Stimulated activated CD4-positive, alpha-beta T cell treated with anti-CD3 and anti-CD28 coated beads, Interleukin-15, amount 100 ng/mL, for 48 hours (primary cell): ENCODE results near the gene PMAIP1.
"Not testable (repeated sequence)": the region's sequence is repeated elsewhere in the genome, so short reads cannot be mapped to it uniquely, and the experiment has no call there.

ENCODE experiments used
- DNase-seq, 2 donors: peaks; one replicate each; pipeline ENCODE4 v3.0.0-alpha.2; 2020; ENCODE audit warnings: low read depth in 2 of 2

The PMAIP1 gene

GRCh38 chr18:59899298-59900221, at the start of gene PMAIP1:
Gene PMAIP1 (plus strand): TSS chr18:59899996. CDS start chr18:59900178, 182 bp downstream.
- peak; percentile 83 to 84 for DNase-seq

DNA sequence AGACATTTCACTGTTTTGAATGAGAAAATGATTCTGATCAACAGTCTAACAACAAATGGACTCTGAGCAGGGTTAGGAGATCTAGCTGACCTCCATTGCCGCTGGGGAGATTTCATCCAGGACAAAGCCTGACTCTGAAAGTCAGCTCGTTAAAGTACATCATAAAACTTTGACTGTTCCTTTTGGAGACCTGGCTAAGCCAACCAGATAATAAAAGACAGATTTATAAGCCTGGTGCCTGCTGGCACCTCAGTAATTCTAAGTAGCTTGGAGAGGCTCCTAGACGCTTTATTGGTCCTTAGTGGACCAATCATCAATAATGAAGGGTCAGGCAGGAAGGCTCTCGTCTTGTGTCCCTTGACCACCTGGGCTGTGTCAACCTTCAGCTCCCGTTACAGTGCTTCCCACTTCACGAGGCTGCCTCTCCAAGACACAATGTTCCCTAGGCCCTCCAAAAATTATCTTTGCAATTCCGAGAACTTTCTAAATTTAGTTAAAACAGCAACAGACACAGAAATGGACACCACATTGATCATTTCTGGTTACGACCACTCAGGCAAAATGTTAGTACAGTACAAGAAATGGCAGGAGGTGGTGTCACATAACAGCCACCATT, 47.9 kb upstream of the PMAIP1 start:
- no peak for DNase-seq

DNA sequence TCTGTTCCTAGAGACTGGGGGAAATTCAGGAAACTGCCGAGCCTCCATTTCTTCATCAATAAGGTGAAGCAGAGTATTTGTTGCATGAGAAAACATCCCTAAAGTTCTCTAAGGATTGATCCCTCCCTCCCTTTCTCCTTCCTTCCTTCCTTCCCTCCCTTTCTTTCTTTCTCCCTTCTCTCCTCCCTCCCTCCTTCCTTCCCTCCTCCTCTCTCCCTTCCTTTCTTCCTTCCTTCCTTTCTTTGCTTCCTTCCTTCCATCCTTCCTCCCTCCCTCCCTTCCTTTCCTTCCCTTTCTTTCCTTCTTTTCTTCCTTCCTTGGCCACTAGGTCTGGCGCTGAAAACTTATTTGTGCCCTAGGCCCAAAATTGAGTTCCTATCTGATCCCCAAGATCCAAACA, 47.2 kb upstream of the PMAIP1 start:
- no peak for DNase-seq

DNA sequence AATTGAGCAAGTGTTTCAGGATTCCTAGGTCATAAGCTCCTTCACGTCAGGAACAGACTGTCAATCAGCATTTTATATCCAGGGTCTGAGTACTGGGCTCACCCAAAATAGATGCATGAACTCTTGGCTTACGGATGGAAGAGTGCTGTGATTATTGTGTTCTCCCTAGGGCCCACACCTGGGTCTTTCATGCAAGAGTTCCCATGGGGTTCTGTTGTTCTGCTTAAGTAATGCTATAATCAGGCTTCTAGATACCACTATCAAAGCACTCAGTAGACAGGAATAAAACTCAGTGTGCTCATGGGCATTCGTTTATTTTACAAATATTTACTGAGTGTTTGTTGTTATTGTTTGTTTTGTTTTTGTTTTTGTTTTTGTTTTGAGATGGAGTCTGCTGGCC, 46.4 kb upstream of the PMAIP1 start:
- no peak for DNase-seq

GRCh38 chr18:59853988-59854387, 45.8 kb upstream of the PMAIP1 start:
- DNase-seq: not testable (repeated sequence)

- DNase-seq: no peak
Observed at GRCh38 chr18:59861009-59861408, 38.8 kb upstream of the PMAIP1 start.

GRCh38 chr18:59861963-59862819, 37.6 kb upstream of the PMAIP1 start:
- DNase-seq: no peak

DNA sequence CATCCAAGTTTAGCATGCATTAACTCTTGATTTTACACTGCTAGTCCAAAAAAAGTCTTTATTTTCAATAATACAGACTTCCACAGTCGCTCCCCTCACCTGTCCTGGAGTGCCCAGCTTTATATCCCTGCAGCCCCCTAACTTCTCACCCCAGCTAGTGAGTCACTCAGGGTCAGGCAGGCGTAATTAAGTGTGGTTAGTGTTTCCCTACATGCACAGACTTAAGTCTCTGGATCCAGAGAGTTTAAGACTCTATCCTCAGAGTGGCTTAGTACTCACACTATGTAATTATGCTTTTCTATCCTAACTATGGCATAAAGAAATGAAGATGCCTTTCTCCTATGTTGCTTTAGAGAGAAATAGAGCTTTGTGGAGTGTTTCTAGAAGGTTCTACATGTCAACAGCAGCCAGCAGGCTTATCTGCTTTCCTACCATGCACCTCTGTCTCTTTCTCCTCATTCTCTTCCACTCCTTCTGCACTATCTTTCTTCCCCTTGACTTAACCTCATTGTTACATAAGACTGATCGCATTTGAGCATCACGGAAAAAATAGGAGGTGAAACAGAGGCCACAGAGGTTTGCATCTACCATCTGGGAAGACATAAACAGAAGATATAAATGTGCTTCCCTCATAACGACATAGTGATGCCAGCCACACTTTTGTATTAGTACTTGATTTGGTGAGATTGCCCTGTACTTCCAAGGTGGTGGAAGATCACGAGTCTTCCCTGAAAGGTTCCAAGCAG, 34.4 kb upstream of the PMAIP1 start:
- no peak for DNase-seq

DNA sequence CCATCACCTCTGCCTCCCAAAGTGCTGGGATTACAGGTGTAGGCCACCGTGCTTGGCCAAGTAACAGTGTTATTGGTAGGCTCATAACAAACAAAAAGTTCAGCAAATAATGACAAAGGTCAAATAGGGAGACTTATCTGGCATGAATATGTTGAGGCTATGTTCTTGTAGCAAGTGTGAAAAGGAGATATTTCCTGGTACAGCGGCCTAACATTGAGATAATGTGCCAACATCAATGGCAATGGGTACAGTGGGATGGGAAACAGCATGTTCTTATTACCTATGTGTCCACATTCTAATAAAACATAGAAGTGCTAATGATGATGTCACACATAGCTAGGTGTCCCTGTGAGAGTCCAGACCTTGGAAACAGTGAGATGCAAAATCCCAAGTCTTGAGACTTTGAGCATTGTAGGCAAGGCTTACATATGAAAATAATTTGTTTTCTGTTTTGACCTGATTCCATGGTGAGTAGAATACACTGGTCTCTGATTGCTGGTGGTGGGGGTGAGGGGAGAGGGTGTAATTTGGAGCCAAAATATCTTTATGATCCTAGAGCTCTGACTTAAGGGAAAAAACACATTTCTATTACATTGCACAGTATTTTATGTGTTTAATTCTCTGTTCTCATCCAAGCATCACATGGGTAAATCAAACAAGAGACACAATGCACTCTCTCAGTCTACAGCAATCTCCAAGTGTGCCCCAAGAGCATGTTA, 33.1 kb upstream of the PMAIP1 start:
- no peak for DNase-seq

DNA sequence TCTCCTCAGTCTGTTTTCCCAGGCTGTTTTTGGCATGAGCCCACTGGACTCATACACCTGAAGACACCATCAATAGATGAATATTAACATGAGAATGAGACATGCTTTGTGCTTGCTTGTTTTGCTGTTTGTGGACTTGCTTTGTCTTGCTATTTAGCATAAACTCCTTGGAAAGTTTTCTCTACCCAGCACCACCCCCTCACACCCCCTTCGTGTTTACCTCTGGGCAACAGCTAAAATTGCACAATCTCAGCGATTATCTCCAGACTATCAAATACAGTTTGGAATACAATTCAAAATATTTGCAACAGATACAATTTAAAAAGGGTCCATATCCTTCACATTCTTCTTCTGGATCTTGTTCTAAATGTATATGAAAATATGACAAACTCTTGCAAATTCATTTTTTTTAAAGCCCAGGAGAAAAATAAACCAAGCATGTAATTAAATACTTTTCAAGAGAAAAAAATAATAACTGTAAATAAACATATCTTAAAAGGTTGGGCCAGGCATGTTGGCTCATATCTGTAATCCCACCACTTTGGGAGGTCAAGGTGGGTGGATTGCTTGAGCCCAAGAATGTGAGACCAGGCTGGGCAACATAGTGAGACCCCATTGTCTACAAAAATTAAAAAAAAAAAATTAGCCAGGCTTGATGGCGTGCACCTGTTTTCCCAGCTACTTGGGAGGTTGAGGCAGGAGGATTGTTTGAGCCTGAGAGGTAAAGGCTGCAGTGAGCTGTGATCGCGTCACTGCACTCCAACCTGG, 32.3 kb upstream of the PMAIP1 start:
- no peak for DNase-seq

GRCh38 chr18:59870623-59871130, 29.1 kb upstream of the PMAIP1 start:
- no peak for DNase-seq

GRCh38 chr18:59871711-59872362, 28.0 kb upstream of the PMAIP1 start:
- DNase-seq: no peak

DNA sequence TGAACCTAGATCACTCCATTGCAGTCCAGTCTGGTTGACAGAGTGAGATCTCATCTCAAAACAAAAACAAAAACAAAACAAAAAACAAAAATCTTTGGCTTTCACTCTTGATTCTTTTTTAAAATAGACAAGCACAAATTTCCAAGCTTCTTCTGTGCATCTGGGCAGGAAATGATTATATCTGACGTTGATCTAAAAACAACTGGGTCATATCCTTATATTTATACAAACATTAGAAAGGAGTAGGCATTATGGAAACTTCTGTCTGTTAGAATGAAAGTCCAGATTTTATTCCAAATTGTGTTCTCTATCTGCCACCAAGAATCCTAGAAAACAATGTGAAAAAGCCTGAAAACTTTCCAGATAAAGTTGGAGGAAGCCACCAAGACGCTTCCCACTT, 26.2 kb upstream of the PMAIP1 start:
- DNase-seq: no peak

- no peak for DNase-seq
Observed at GRCh38 chr18:59874166-59874565, 25.6 kb upstream of the PMAIP1 start.

DNA sequence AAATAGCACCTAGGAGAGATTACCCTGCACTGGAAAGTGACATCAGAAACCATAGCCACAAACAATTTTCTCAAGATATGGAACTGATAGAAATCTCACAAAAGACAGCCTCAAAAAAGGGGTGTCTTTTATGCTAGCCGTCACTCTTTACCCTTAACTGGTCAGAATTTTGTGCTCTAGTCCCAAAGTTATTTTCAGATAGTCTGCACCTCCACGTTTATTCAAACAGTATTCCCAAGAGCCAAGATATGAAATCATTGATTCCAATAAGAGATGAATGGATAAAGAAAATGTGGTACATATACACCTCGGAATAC, 23.5 kb upstream of the PMAIP1 start:
- no peak for DNase-seq

- no peak for DNase-seq
Observed at GRCh38 chr18:59877361-59877760, 22.4 kb upstream of the PMAIP1 start.

GRCh38 chr18:59878644-59879043, 21.2 kb upstream of the PMAIP1 start:
- no peak for DNase-seq

GRCh38 chr18:59881728-59882656, 17.8 kb upstream of the PMAIP1 start:
- DNase-seq: no peak
